Measurements from ENCODE around the gene RDH16.

The RDH16 gene

DNA sequence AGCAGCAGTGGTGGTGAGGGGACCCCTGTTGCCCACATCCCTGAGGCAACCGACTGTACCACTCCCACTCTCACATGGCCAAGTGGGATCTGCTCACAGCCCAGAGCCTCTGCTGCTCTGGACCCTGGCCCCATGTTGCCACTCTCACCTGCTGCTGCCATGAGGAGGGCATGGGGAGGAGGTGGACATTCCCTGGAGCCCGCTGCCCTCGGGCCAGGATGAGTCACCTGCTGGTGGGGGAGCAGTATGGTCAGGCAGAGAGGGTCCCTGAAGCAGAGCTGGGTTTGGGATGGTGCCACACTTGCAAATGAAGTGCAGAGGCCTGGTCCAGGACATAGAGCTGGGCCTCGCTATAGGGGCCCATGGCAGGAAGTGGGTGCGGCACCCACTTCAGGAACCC lies 49.3 kb downstream of the RDH16 start:
- Mint-ChIP-seq H3K4me3 (no peak overlapping the region), H3K27me3 (peaks cover 24 to 33% of the 10 kb centered on the region in 2 donors), H3K36me3 (peaks cover 3 to 18% of the 10 kb centered on the region in 2 donors), H3K27ac (no peak overlapping the region), H3K9me3 (peaks cover 19 to 26% of the 10 kb centered on the region in 2 donors), H3K4me1 (no peaks in the 10 kb centered on the region)
- DNase-seq (no peak), ATAC-seq (replicated peaks) (no peak)

DNA sequence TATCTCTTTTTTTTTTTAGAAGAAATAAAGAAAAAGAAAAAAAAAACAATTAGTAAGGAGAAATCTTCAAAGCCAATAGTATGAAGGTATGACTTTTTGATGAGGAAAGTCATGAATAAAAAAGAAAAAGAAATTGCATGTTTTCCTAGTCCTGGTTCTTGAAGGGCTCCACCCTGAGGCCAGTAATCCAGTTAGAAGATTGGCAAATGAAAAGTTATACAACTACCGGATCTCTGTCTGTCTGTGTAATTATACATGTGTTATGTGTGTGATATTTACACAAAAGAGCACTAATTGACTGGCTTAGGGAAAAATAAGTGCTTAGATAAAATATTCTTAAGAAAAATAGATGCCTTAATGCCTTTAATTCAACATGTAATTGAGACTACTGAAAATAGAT lies 51.6 kb downstream of the RDH16 start:
- DNase-seq (no peak), ATAC-seq (replicated peaks) (no peak)
- Mint-ChIP-seq H3K9me3 (peaks cover 26 to 34% of the 10 kb centered on the region in 2 donors), H3K27me3 (peaks cover 13 to 20% of the 10 kb centered on the region in 2 donors), H3K27ac (no peak overlapping the region), H3K4me3 (no peak overlapping the region), H3K36me3 (peaks cover 4 to 16% of the 10 kb centered on the region in 2 donors), H3K4me1 (no peaks in the 10 kb centered on the region)

DNA sequence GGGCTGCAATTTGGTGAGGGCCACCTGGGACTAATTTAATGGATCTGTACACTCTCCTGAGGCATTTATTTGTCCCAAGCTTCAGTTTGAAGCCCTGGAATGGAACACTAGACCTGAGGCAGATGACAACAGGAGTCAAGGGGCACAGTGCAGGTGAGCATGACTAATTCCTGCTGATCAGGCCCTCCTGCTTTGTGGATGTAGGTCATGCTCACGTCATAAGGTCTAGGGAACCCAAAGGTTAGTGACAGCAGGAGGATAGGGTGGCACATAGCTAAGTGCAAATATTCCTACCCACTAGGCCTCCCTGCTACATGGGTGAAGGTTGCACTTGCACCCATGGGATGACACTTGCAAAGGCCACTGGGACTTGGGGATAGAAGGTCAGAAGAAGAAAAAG lies 54.0 kb downstream of the RDH16 start:
- peaks cover 6 to 8% of the 10 kb centered on the region in 2 donors for H3K27me3 Mint-ChIP-seq
- H3K4me1 Mint-ChIP-seq = no peaks in the 10 kb centered on the region
- no peak overlapping the region for H3K4me3 Mint-ChIP-seq
- H3K9me3 Mint-ChIP-seq = peaks cover 28 to 32% of the 10 kb centered on the region in 2 donors
- DNase-seq (no peak), ATAC-seq (replicated peaks) (no peak)
- H3K27ac Mint-ChIP-seq = no peak overlapping the region
- peaks cover 1 to 8% of the 10 kb centered on the region in 2 donors for H3K36me3 Mint-ChIP-seq

All from stimulated activated naive B cell treated with anti-CD40 and anti-IgM and Interleukin-4, amounts not matched to agents 10 μg/mL and 1 μg/mL and 100 μg/mL, for 72 hours (primary cell).